KMS-11 (cell line): ENCODE results near the gene GULP1.

Source experiments
- H2AFZ ChIP-seq: fragments of 200-600 bp; sonication (generic); 2 replicates; pipeline ENCODE4 v1.6.1; 2016; ENCODE audit warnings: antibody characterized with exemption, mixed run types, low read depth
- H3K27ac ChIP-seq: fragments of 200-600 bp; sonication (generic); 2 replicates; pipeline ENCODE4 v1.6.1; 2016; ENCODE audit warnings: mild to moderate bottlenecking, mixed run types
- H3K27me3 ChIP-seq: fragments of 200-600 bp; sonication (generic); 2 replicates; pipeline ENCODE4 v1.6.1; 2017; ENCODE audit warnings: mild to moderate bottlenecking, low read depth, mixed run types, moderate library complexity; ENCODE audit not compliant: insufficient read depth
- H3K36me3 ChIP-seq: fragments of 200-600 bp; sonication (generic); 2 replicates; pipeline ENCODE4 v1.6.1; 2017; ENCODE audit warnings: mild to moderate bottlenecking, mixed run types; ENCODE audit not compliant: insufficient read depth
- H3K4me1 ChIP-seq: fragments of 200-600 bp; sonication (generic); 2 replicates; pipeline ENCODE4 v1.6.1; 2016; ENCODE audit warnings: mild to moderate bottlenecking, low read depth, mixed run types; ENCODE audit not compliant: poor library complexity, severe bottlenecking
- H3K4me2 ChIP-seq: fragments of 200-600 bp; sonication (generic); 2 replicates; pipeline ENCODE4 v1.7.0; 2016; ENCODE audit warnings: mild to moderate bottlenecking, mixed run types
- H3K4me3 ChIP-seq: fragments of 200-600 bp; sonication (generic); IDR thresholded peaks from 2 replicates; pipeline ENCODE4 v1.6.1; 2017; ENCODE audit warnings: low read depth, low read length, mixed read lengths; ENCODE audit not compliant: insufficient read depth
- H3K79me2 ChIP-seq: fragments of 200-600 bp; sonication (generic); 2 replicates; pipeline ENCODE4 v1.6.1; 2016; ENCODE audit warnings: low read depth, mixed run types; ENCODE audit not compliant: insufficient read depth
- H3K9ac ChIP-seq: fragments of 200-600 bp; sonication (generic); 2 replicates; pipeline ENCODE4 v1.6.1; 2016; ENCODE audit warnings: mild to moderate bottlenecking, mixed run types
- H4K20me1 ChIP-seq: fragments of 200-600 bp; sonication (generic); 2 replicates; pipeline ENCODE4 v1.6.1; 2016; ENCODE audit warnings: mild to moderate bottlenecking, mixed run types; ENCODE audit not compliant: insufficient read depth
- CTCF ChIP-seq: fragments of 200-600 bp; sonication (generic); conservative IDR thresholded peaks from 2 replicates; pipeline ENCODE4 v1.6.1; 2017; ENCODE audit warnings: low read depth, mild to moderate bottlenecking, antibody characterized with exemption, low read length, moderate library complexity, mixed read lengths

GULP1 gene

GRCh38 chr2:188474316-188474715 is 182.6 kb downstream of the GULP1 start:
- no peak overlapping the region for H3K4me2 ChIP-seq
- no peaks in the 10 kb centered on the region for H3K27me3 ChIP-seq
- no peaks in the 10 kb centered on the region for H3K4me1 ChIP-seq
- no peaks in the 10 kb centered on the region for H4K20me1 ChIP-seq
- no peak overlapping the region for H3K4me3 ChIP-seq
- no peak overlapping the region for H3K9ac ChIP-seq
- TF ChIP-seq CTCF, result no peak
- H3K79me2 ChIP-seq, result no peaks in the 10 kb centered on the region
- H2AFZ ChIP-seq, result no peak overlapping the region
- no peak overlapping the region for H3K27ac ChIP-seq
- H3K36me3 ChIP-seq, result no peaks in the 10 kb centered on the region

GRCh38 chr2:188475945-188476344 is 184.3 kb downstream of the GULP1 start:
- Histone ChIP-seq H3K9ac (no peak overlapping the region), H2AFZ (no peak overlapping the region)

GRCh38 chr2:188477564-188478103 is 186.0 kb downstream of the GULP1 start:
- Histone ChIP-seq H3K4me3 (no peak overlapping the region), H3K36me3 (no peaks in the 10 kb centered on the region), H2AFZ (no peak overlapping the region), H4K20me1 (no peaks in the 10 kb centered on the region), H3K27me3 (no peaks in the 10 kb centered on the region), H3K9ac (no peak overlapping the region), H3K4me2 (no peak overlapping the region), H3K79me2 (no peaks in the 10 kb centered on the region), H3K4me1 (no peaks in the 10 kb centered on the region), H3K27ac (no peak overlapping the region)
- no peak for TF ChIP-seq CTCF

More at GRCh38 chr2:188475945-188476344, 184.3 kb downstream of the GULP1 start:
- Histone ChIP-seq H3K4me1 (no peaks in the 10 kb centered on the region), H3K4me2 (no peak overlapping the region), H3K36me3 (no peaks in the 10 kb centered on the region), H3K79me2 (no peaks in the 10 kb centered on the region), H4K20me1 (no peaks in the 10 kb centered on the region), H3K27ac (no peak overlapping the region), H3K27me3 (no peaks in the 10 kb centered on the region), H3K4me3 (no peak overlapping the region)
- TF ChIP-seq CTCF, result no peak

GRCh38 chr2:188478724-188479123 is 187.1 kb downstream of the GULP1 start:
- Histone ChIP-seq H3K36me3 (no peaks in the 10 kb centered on the region), H3K79me2 (no peaks in the 10 kb centered on the region), H3K4me2 (no peak overlapping the region), H2AFZ (no peak overlapping the region), H3K9ac (no peak overlapping the region), H3K27me3 (no peaks in the 10 kb centered on the region), H3K4me1 (no peaks in the 10 kb centered on the region), H3K27ac (no peak overlapping the region), H4K20me1 (no peaks in the 10 kb centered on the region), H3K4me3 (no peak overlapping the region)
- no peak for TF ChIP-seq CTCF
